H1 (cell line): ENCODE measurements around the gene FRMD5. TPM values are rescaled to one million over a fixed set of nuclear protein-coding genes. Genes with fewer than 3 reads are reported as not detected.

ENCODE experiments used
- CTCF ChIA-PET: fragments of 300-600 bp; sonication (Branson Sonifier 250); formaldehyde crosslinking; loops from one replicate; lab custom pipeline; 2021; ENCODE audit not compliant: partially characterized antibody; lab: Charles Lee
- POLR2A ChIA-PET: fragments of 300-600 bp; sonication (Branson Sonifier 250); formaldehyde crosslinking; loops from one replicate; lab custom pipeline; 2021; ENCODE audit warnings: inconsistent platforms; ENCODE audit not compliant: partially characterized antibody; lab: Charles Lee
- DNase-seq, 2 experiments: peaks; one replicate each; pipeline versions ENCODE4 v3.0.0 to v3.0.0-alpha.2; 2010 to 2022; ENCODE audit warnings: low spot score in 2 of 2, low read depth in 1 of 2, mixed read lengths in 1 of 2
- FAIRE-seq: peaks from 2 replicates; lab custom pipeline; 2011; peaks lifted over from hg19 to GRCh38; lab: Jason Lieb, UNC
- H2AFZ ChIP-seq: 2 replicates; pipeline ENCODE4 v1.8.1; 2012; ENCODE audit warnings: low read length, inconsistent platforms
- H2AK5ac ChIP-seq: 2 replicates; pipeline ENCODE4 v1.6.1; 2013; ENCODE audit warnings: low read depth, low read length
- H2BK120ac ChIP-seq: replicated peaks from 2 replicates; pipeline ENCODE3; 2013; ENCODE audit warnings: low read depth, low read length, inconsistent platforms
- H2BK12ac ChIP-seq: 2 replicates; pipeline ENCODE4 v1.6.1; 2013; ENCODE audit warnings: low read depth, low read length
- H2BK15ac ChIP-seq: 2 replicates; pipeline ENCODE4 v1.6.1; 2013; ENCODE audit warnings: low read length
- H2BK20ac ChIP-seq: 2 replicates; pipeline ENCODE4 v1.6.1; 2013; ENCODE audit warnings: low read length
- H2BK5ac ChIP-seq: 2 replicates; pipeline ENCODE4 v1.6.1; 2013; ENCODE audit warnings: low read depth, low read length
- H3K14ac ChIP-seq: 2 replicates; pipeline ENCODE4 v1.6.1; 2013; ENCODE audit warnings: inconsistent platforms; ENCODE audit not compliant: insufficient read length
- H3K18ac ChIP-seq: 2 replicates; pipeline ENCODE4 v1.6.1; 2013; ENCODE audit warnings: low read length; ENCODE audit errors: extremely low read depth
- H3K23ac ChIP-seq: 2 replicates; pipeline ENCODE4 v1.6.1; 2013; ENCODE audit warnings: inconsistent platforms; ENCODE audit not compliant: insufficient read length
- H3K23me2 ChIP-seq: 2 replicates; pipeline ENCODE4 v1.6.1; 2013; ENCODE audit warnings: low read depth, low read length
- H3K27ac ChIP-seq: 2 replicates; pipeline ENCODE4 v1.6.1; 2011; ENCODE audit warnings: low read depth, low read length, inconsistent platforms
- H3K27me3 ChIP-seq, 4 experiments: replicated peaks in 1 of 4; 1 replicate in 1 of 4; 2 replicates in 3 of 4; pipeline versions ENCODE4 v1.6.1 to v1.8.1; 2011 to 2013; ENCODE audit warnings: low read length in 3 of 4, mild to moderate bottlenecking in 3 of 4, inconsistent platforms in 2 of 4, mixed read lengths in 2 of 4, moderate library complexity in 1 of 4; ENCODE audit not compliant: control insufficient read depth in 3 of 4, insufficient read depth in 3 of 4; ENCODE audit errors: extremely low read depth in 1 of 4
- H3K36me3 ChIP-seq, 4 experiments: 2 replicates each; pipeline versions ENCODE4 v1.6.1 to v1.8.1; 2011 to 2013; ENCODE audit warnings: mild to moderate bottlenecking in 4 of 4, low read length in 3 of 4, moderate library complexity in 2 of 4, control low read depth in 1 of 4, inconsistent platforms in 1 of 4; ENCODE audit not compliant: insufficient read depth in 4 of 4, control insufficient read depth in 2 of 4
- H3K4ac ChIP-seq: replicated peaks from 2 replicates; pipeline ENCODE3; 2013; ENCODE audit warnings: low read length, low read depth, mixed read lengths, inconsistent platforms; ENCODE audit not compliant: insufficient read length
- H3K4me1 ChIP-seq, 4 experiments: replicated peaks in 1 of 4; 1 replicate in 1 of 4; 2 replicates in 3 of 4; pipeline versions ENCODE4 v1.6.1 to v1.8.1; 2011 to 2013; ENCODE audit warnings: low read length in 3 of 4, inconsistent platforms in 2 of 4, mixed read lengths in 1 of 4; ENCODE audit not compliant: insufficient read depth in 4 of 4, control insufficient read depth in 3 of 4
- H3K4me2 ChIP-seq, 2 experiments: 2 replicates each; pipeline versions ENCODE4 v1.6.1 to v1.8.1; 2011 to 2013; ENCODE audit warnings: low read depth in 2 of 2, low read length in 2 of 2, control low read depth in 1 of 2, inconsistent platforms in 1 of 2, mild to moderate bottlenecking in 1 of 2; ENCODE audit not compliant: insufficient read depth in 1 of 2
- H3K4me3 ChIP-seq, 4 experiments: fragments of 200-600, 300-600 bp in 1 of 4; sonication (generic), shearing (Covaris generic), sonication (Bioruptor Twin) in 1 of 4; 2 replicates each; pipeline versions ENCODE4 v1.5.1 to v1.8.1; 2011 to 2016; ENCODE audit warnings: low read length in 4 of 4, low read depth in 3 of 4, control low read depth in 2 of 4, inconsistent platforms in 2 of 4, mild to moderate bottlenecking in 2 of 4, mixed read lengths in 1 of 4, moderate library complexity in 1 of 4; ENCODE audit not compliant: insufficient read depth in 2 of 4; ENCODE audit errors: extremely low read depth in 1 of 4
- H3K56ac ChIP-seq: replicated peaks from 2 replicates; pipeline ENCODE3; 2013; ENCODE audit warnings: low read depth, mild to moderate bottlenecking, mixed read lengths, low read length, inconsistent platforms; ENCODE audit not compliant: insufficient read length
- H3K79me1 ChIP-seq: 2 replicates; pipeline ENCODE4 v1.6.1; 2013; ENCODE audit warnings: low read depth, low read length, control low read depth
- H3K79me2 ChIP-seq, 2 experiments: 2 replicates each; pipeline versions ENCODE4 v1.6.1 to v1.8.1; 2012 to 2013; ENCODE audit warnings: low read length in 2 of 2, mild to moderate bottlenecking in 2 of 2, inconsistent platforms in 1 of 2; ENCODE audit not compliant: insufficient read depth in 2 of 2, control insufficient read depth in 1 of 2
- H3K9ac ChIP-seq, 4 experiments: replicated peaks in 1 of 4; 1 replicate in 1 of 4; 2 replicates in 3 of 4; pipeline versions ENCODE4 v1.6.1 to v1.8.1; 2011 to 2013; ENCODE audit warnings: low read depth in 3 of 4, low read length in 3 of 4, control low read depth in 2 of 4, mild to moderate bottlenecking in 2 of 4, moderate library complexity in 2 of 4, inconsistent platforms in 1 of 4; ENCODE audit errors: extremely low read depth in 1 of 4
- H3K9me3 ChIP-seq, 2 experiments: 2 replicates each; pipeline versions ENCODE4 v1.6.1 to v1.8.1; 2012 to 2013; ENCODE audit warnings: mild to moderate bottlenecking in 2 of 2, moderate library complexity in 2 of 2, control low read depth in 1 of 2, inconsistent platforms in 1 of 2, low read depth in 1 of 2, low read length in 1 of 2, mixed read lengths in 1 of 2; ENCODE audit not compliant: insufficient read depth in 2 of 2
- H4K20me1 ChIP-seq, 2 experiments: replicated peaks in 1 of 2; 2 replicates each; pipeline versions ENCODE3 to v1.8.1; 2011 to 2013; ENCODE audit warnings: inconsistent platforms in 2 of 2, low read length in 2 of 2, mild to moderate bottlenecking in 1 of 2; ENCODE audit not compliant: insufficient read depth in 2 of 2, control insufficient read depth in 1 of 2
- H4K5ac ChIP-seq: 2 replicates; pipeline ENCODE4 v1.6.1; 2013; ENCODE audit warnings: low read length, low read depth, mixed read lengths, inconsistent platforms; ENCODE audit not compliant: insufficient read length
- H4K8ac ChIP-seq: 2 replicates; pipeline ENCODE4 v1.8.0; 2013; ENCODE audit warnings: mild to moderate bottlenecking, moderate library complexity, low read length, inconsistent platforms; ENCODE audit not compliant: insufficient read depth; ENCODE audit errors: extremely low read depth
- H4K91ac ChIP-seq: replicated peaks from 2 replicates; pipeline ENCODE3; 2013; ENCODE audit warnings: low read length, mixed read lengths, inconsistent platforms; ENCODE audit not compliant: insufficient read length
- ATF2 ChIP-seq: IDR thresholded peaks from 2 replicates; pipeline ENCODE4 v1.6.1; 2012; ENCODE audit warnings: low read length, inconsistent platforms
- BACH1 ChIP-seq: IDR thresholded peaks from 2 replicates; pipeline ENCODE4 v1.6.1; 2012; ENCODE audit warnings: low read length, improper control_type of control experiment
- EP300 ChIP-seq, 2 experiments: IDR thresholded peaks; 1 replicate in 1 of 2; 2 replicates in 1 of 2; pipeline ENCODE4 v1.6.1; 2011 to 2012; ENCODE audit warnings: low read depth in 2 of 2, low read length in 2 of 2, mild to moderate bottlenecking in 2 of 2, borderline replicate concordance in 1 of 2, inconsistent platforms in 1 of 2, moderate library complexity in 1 of 2
- EZH2 ChIP-seq: fragments of 200-600 bp; sonication (generic); IDR thresholded peaks from 2 replicates; pipeline ENCODE4 v1.7.1; 2012; ENCODE audit warnings: low read depth, mild to moderate bottlenecking, moderate library complexity, low read length, inconsistent platforms; ENCODE audit not compliant: severe bottlenecking
- HDAC6 ChIP-seq: IDR thresholded peaks from one replicate; pipeline ENCODE4 v1.7.1; 2012; ENCODE audit warnings: low read depth, mild to moderate bottlenecking, inconsistent platforms, low read length, moderate library complexity
- KDM5A ChIP-seq: fragments of 200-600 bp; IDR thresholded peaks from 2 replicates; pipeline ENCODE4 v1.7.1; 2012; ENCODE audit warnings: mild to moderate bottlenecking, low read length, inconsistent platforms, mixed read lengths
- RBBP5 ChIP-seq: IDR thresholded peaks from 2 replicates; pipeline ENCODE4 v1.7.1; 2012; ENCODE audit warnings: low read depth, mild to moderate bottlenecking, inconsistent platforms, low read length, moderate library complexity, borderline replicate concordance
- SRF ChIP-seq: IDR thresholded peaks from 2 replicates; pipeline ENCODE4 v1.6.1; 2011; ENCODE audit warnings: mild to moderate bottlenecking, low read depth, low read length, moderate library complexity
- WGBS, 2 experiments: shearing (Covaris generic) in 1 of 2; methylation state at CpG; one replicate each; pipeline versions ENCODE4 v1.1.6 to v1.1.7; 2013 to 2015; ENCODE audit warnings: low lambda C conversion rate in 2 of 2, mixed read lengths in 2 of 2, inconsistent platforms in 1 of 2, low coverage in 1 of 2, missing lambda C conversion rate in 1 of 2; ENCODE audit not compliant: insufficient replicate concordance in 2 of 2, insufficient coverage in 1 of 2, insufficient read length in 1 of 2; ENCODE audit errors: extremely low coverage in 1 of 2, missing lambda C conversion rate in 1 of 2; 5-methylcytosine and 5-hydroxymethylcytosine counted together
- polyA plus RNA-seq, 7 experiments: library from polyadenylated mRNA; depleted of rRNA in 3 of 7; stranded (reverse) in 5 of 7; unstranded in 2 of 7; fragments of >200 nt in 5 of 7; fragments of 200-250 nt in 2 of 7; gene quantifications; 1 replicate in 5 of 7; 2 replicates in 1 of 7; 4 replicates in 1 of 7; pipeline versions ENCODE4 v1.2.1 to v1.2.3, GENCODE V29; 2011 to 2013; ENCODE audit warnings: missing spikeins in 2 of 7, mixed read lengths in 2 of 7
- total RNA-seq: library from RNA; stranded (reverse); fragmentation: NEBNext Ultra II Directional; extraction: Animal tissue kit (Norgen Biotek cat#: 25700); gene quantifications from 2 replicates; pipeline ENCODE4 v1.2.1, GENCODE V29; 2021

FRMD5 gene
- total and polyA plus RNA-seq, 2 of the 8 experiments (the other 6 are each of a cell fraction or from before 2014, with no cell fraction given) = 10.1 to 12.6 TPM

DNA sequence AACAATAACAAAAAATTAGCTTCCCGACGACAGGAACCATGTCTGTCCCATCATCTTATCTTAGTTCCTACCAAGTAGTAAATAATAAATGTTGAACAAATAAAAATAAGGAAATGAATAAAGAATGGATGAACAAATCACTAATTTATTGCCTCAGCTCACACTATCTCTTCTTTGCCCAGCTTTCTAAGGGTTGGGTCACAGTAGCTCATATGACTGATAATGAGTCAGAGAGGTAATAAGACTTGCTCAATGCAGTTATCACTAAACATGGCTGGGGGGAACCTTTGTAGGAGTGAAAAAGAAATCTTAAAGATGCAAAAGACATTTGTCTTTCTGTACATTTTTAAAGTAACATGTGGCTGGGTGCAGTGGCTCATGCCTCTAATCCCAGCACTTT, 186.0 kb downstream of the FRMD5 start:
- Histone ChIP-seq H4K20me1 (no peaks in the 10 kb centered on the region), H3K56ac (no peak overlapping the region), H3K4me3 (no peak overlapping the region), H2AFZ (no peak overlapping the region), H3K14ac (no peak overlapping the region), H4K91ac (no peak overlapping the region), H3K18ac (no peak overlapping the region), H3K9ac (no peak overlapping the region), H3K79me2 (no peaks in the 10 kb centered on the region), H2AK5ac (no peak overlapping the region), H3K9me3 (no peaks in the 10 kb centered on the region), H3K4ac (no peak overlapping the region), H4K5ac (no peak overlapping the region), H3K23ac (no peak overlapping the region), H3K36me3 (no peaks in the 10 kb centered on the region), H2BK5ac (no peak overlapping the region), H2BK20ac (no peak overlapping the region), H3K4me1 (no peaks in the 10 kb centered on the region), H2BK120ac (no peak overlapping the region), H4K8ac (no peak overlapping the region), H3K4me2 (no peak overlapping the region), H3K79me1 (no peaks in the 10 kb centered on the region), H3K23me2 (no peaks in the 10 kb centered on the region), H3K27ac (no peak overlapping the region), H2BK12ac (no peak overlapping the region), H2BK15ac (no peak overlapping the region), H3K27me3 (no peaks in the 10 kb centered on the region)
- ChIA-PET POLR2A (interaction anchor here (1.0 kb wide), 1 partner anchor 23 kb away, joined by 5 read pairs; no protein-coding TSS in a partner anchor), CTCF (interaction anchor here (1.1 to 2.0 kb wide), 6 partner anchors 11 to 104 kb away, joined by 3 to 5 read pairs (median 4); no protein-coding TSS in a partner anchor)
- no peak for DNase-seq
- TF ChIP-seq BACH1 (no peak), ATF2 (no peak), KDM5A (no peak), EZH2 (no peak), SRF (no peak), HDAC6 (no peak), RBBP5 (no peak), EP300 (IDR thresholded peaks at IDR 0.05; ENCODE audit: borderline replicate concordance in 1 of 2, low read depth in 2 of 2, low read length in 2 of 2) (no peak)
- no peak for FAIRE-seq
- WGBS, 2 experiments = 92% methylated on average over 2 of the region's 2 CpGs; no CpG with 5 or more reads in 1 of the 2 experiments
